ENCODE data around the gene TNN. TPM values are rescaled to one million over a fixed set of nuclear protein-coding genes. Genes with fewer than 3 reads are reported as not detected.
"Not testable (repeated sequence)": the region's sequence is repeated elsewhere in the genome, so short reads cannot be mapped to it uniquely, and the experiment has no call there.

The TNN gene
- total and polyA plus RNA-seq, 2 donors (not counting 1 experiment from before 2014, with no cell fraction given), result not detected

- no peaks in the 10 kb centered on the region for H3K4me1 ChIP-seq (ENCODE audit: control insufficient read depth, extremely low read depth, insufficient read depth, low read length)
- no peak overlapping the region for H3K4me2 ChIP-seq (ENCODE audit: extremely low read depth, insufficient read depth, low read length)
- no peak overlapping the region for H3K27ac ChIP-seq (ENCODE audit: insufficient read depth, low read length)
- no peaks in the 10 kb centered on the region for H3K79me2 ChIP-seq (ENCODE audit: control insufficient read depth, insufficient read depth, low read length)
- H3K4me3 ChIP-seq (replicated peaks in 1 of 4; ENCODE audit: control extremely low read depth in 1 of 4, insufficient read depth in 1 of 4, low read depth in 3 of 4, low read length in 4 of 4), result no peak overlapping the region
- H4K20me1 ChIP-seq (ENCODE audit: control insufficient read depth, extremely low read depth, insufficient read depth, low read length), result no peaks in the 10 kb centered on the region
- H2AFZ ChIP-seq (ENCODE audit: low read length), result no peak overlapping the region
- no peak overlapping the region for H3K9ac ChIP-seq (ENCODE audit: insufficient read depth, low read length)
- no peak for TF ChIP-seq EZH2 (IDR thresholded peaks at IDR 0.05; ENCODE audit: low read length, missing control alignments)
- no peak for TF ChIP-seq CTCF (conservative IDR thresholded peaks at IDR 0.05 in 1 of 2, IDR thresholded peaks at IDR 0.05 in 1 of 2; ENCODE audit: low read depth in 1 of 2, low read length in 2 of 2)
- H3K36me3 ChIP-seq (ENCODE audit: control insufficient read depth, insufficient read depth, low read length), result no peaks in the 10 kb centered on the region
- no peaks in the 10 kb centered on the region for H3K27me3 ChIP-seq (ENCODE audit: control insufficient read depth, insufficient read depth, low read length)
- no peak for DNase-seq (ENCODE audit: low read depth in 2 of 2)
- H3K9me3 ChIP-seq (ENCODE audit: control insufficient read depth, insufficient read depth, low read depth, low read length), result no peaks in the 10 kb centered on the region
Observed at GRCh38 chr1:175042650-175043049, 25.0 kb upstream of the TNN start.

- TF ChIP-seq CTCF (conservative IDR thresholded peaks at IDR 0.05 in 1 of 2, IDR thresholded peaks at IDR 0.05 in 1 of 2; ENCODE audit: low read depth in 1 of 2, low read length in 2 of 2), result no peak
- TF ChIP-seq EZH2 (IDR thresholded peaks at IDR 0.05; ENCODE audit: low read length, missing control alignments), result no peak
- H3K9ac ChIP-seq (ENCODE audit: insufficient read depth, low read length), result no peak overlapping the region
- no peaks in the 10 kb centered on the region for H4K20me1 ChIP-seq (ENCODE audit: control insufficient read depth, extremely low read depth, insufficient read depth, low read length)
- no peak overlapping the region for H2AFZ ChIP-seq (ENCODE audit: low read length)
- no peaks in the 10 kb centered on the region for H3K27me3 ChIP-seq (ENCODE audit: control insufficient read depth, insufficient read depth, low read length)
- no peak for DNase-seq (ENCODE audit: low read depth in 2 of 2)
- H3K79me2 ChIP-seq (ENCODE audit: control insufficient read depth, insufficient read depth, low read length), result no peaks in the 10 kb centered on the region
- no peaks in the 10 kb centered on the region for H3K4me1 ChIP-seq (ENCODE audit: control insufficient read depth, extremely low read depth, insufficient read depth, low read length)
- H3K27ac ChIP-seq (ENCODE audit: insufficient read depth, low read length), result no peak overlapping the region
- H3K36me3 ChIP-seq (ENCODE audit: control insufficient read depth, insufficient read depth, low read length), result no peaks in the 10 kb centered on the region
- no peak overlapping the region for H3K4me3 ChIP-seq (replicated peaks in 1 of 4; ENCODE audit: control extremely low read depth in 1 of 4, insufficient read depth in 1 of 4, low read depth in 3 of 4, low read length in 4 of 4)
- no peaks in the 10 kb centered on the region for H3K9me3 ChIP-seq (ENCODE audit: control insufficient read depth, insufficient read depth, low read depth, low read length)
- no peak overlapping the region for H3K4me2 ChIP-seq (ENCODE audit: extremely low read depth, insufficient read depth, low read length)
Observed at GRCh38 chr1:175043824-175044223, 23.8 kb upstream of the TNN start.

DNA sequence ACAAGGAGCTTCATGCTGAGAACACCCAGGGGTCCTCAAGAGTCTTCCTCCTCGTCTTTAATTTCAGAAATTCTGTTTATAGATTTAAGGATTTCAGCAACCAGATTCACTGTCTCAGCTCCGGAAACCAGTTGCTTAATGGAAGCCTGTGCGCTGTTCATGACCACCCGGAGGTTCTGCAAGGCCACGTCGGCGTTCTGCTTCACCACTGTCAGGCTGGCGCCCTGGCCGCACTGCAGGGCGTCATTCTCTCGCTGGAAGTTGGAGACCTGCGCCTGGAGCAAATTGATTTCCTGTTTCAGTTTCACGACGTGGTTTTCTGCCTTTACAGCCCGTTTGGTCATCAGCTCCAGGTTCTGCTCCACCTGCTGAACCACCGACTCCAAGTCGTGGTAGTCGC, 23.0 kb upstream of the TNN start:
- not testable (repeated sequence) for H3K4me3 ChIP-seq (replicated peaks in 1 of 4; ENCODE audit: control extremely low read depth in 1 of 4, insufficient read depth in 1 of 4, low read depth in 3 of 4, low read length in 4 of 4); DNase-seq (ENCODE audit: low read depth in 2 of 2); H3K4me2 ChIP-seq (ENCODE audit: extremely low read depth, insufficient read depth, low read length); H3K27me3 ChIP-seq (ENCODE audit: control insufficient read depth, insufficient read depth, low read length); H2AFZ ChIP-seq (ENCODE audit: low read length); H3K4me1 ChIP-seq (ENCODE audit: control insufficient read depth, extremely low read depth, insufficient read depth, low read length); H3K9ac ChIP-seq (ENCODE audit: insufficient read depth, low read length); H3K27ac ChIP-seq (ENCODE audit: insufficient read depth, low read length); H4K20me1 ChIP-seq (ENCODE audit: control insufficient read depth, extremely low read depth, insufficient read depth, low read length); H3K79me2 ChIP-seq (ENCODE audit: control insufficient read depth, insufficient read depth, low read length); H3K9me3 ChIP-seq (ENCODE audit: control insufficient read depth, insufficient read depth, low read depth, low read length); H3K36me3 ChIP-seq (ENCODE audit: control insufficient read depth, insufficient read depth, low read length)
